ENCODE results near the gene STARD5. TPM values are rescaled to one million over a fixed set of nuclear protein-coding genes. Genes with fewer than 3 reads are reported as not detected.

Gene STARD5
- total RNA-seq, 2 experiments from 2014 or later, result 6.5 to 20.3 TPM

- intact Hi-C loops (cut with micrococcal nuclease; ENCODE audit: unreplicated experiment), result no loop called here
- no peak overlapping the region for H2AFZ ChIP-seq (ENCODE audit: low read length)
- H3K4me3 ChIP-seq (ENCODE audit: low read depth, low read length, poor library complexity, severe bottlenecking), result no peak overlapping the region
- H3K36me3 ChIP-seq (ENCODE audit: insufficient read depth, low read length), result no peaks in the 10 kb centered on the region
- BruUV-seq (replicated peaks), result no TSS peak
- TF ChIP-seq EZH2phosphoT487 (IDR thresholded peaks at IDR 0.05; ENCODE audit: borderline replicate concordance, low read depth, low read length) (no peak), CTCF (conservative IDR thresholded peaks at IDR 0.05; ENCODE audit: low read length) (no peak)
- no peaks in the 10 kb centered on the region for H3K79me2 ChIP-seq (ENCODE audit: insufficient read depth, low read depth, low read length)
- H3K4me2 ChIP-seq (ENCODE audit: low read length), result no peak overlapping the region
- DNase-seq (ENCODE audit: low spot score), result no peak
- no peaks in the 10 kb centered on the region for H3K9me3 ChIP-seq (ENCODE audit: low read length)
- no peaks in the 10 kb centered on the region for H4K20me1 ChIP-seq (ENCODE audit: insufficient read depth, low read length)
- H3K27ac ChIP-seq (ENCODE audit: low read depth, low read length, poor library complexity, severe bottlenecking), result no peak overlapping the region
- CTCF ChIA-PET (ENCODE audit: unreplicated experiment), result no interaction called here
- no peaks in the 10 kb centered on the region for H3K9me2 ChIP-seq (ENCODE audit: insufficient read depth, low read length)
- POLR2A ChIA-PET, result no interaction called here
- no peaks in the 10 kb centered on the region for H3K4me1 ChIP-seq (ENCODE audit: insufficient read depth, low read length, poor library complexity, severe bottlenecking)
These were observed 48.6 kb upstream of the STARD5 start for GRCh38 chr15:81372575-81372974.

- ChIA-PET CTCF (ENCODE audit: unreplicated experiment) (no interaction called here), POLR2A (no interaction called here)
- no TSS peak for BruUV-seq (replicated peaks)
- intact Hi-C loops (cut with micrococcal nuclease; ENCODE audit: unreplicated experiment), result no loop called here
- H3K9me3 ChIP-seq (ENCODE audit: low read length), result no peaks in the 10 kb centered on the region
- H3K9me2 ChIP-seq (ENCODE audit: insufficient read depth, low read length), result no peaks in the 10 kb centered on the region; the same call in 1 of the 2 replicates
- no peaks in the 10 kb centered on the region for H3K36me3 ChIP-seq (ENCODE audit: insufficient read depth, low read length)
- no peak overlapping the region for H3K27ac ChIP-seq (ENCODE audit: low read depth, low read length, poor library complexity, severe bottlenecking)
- H3K4me2 ChIP-seq (ENCODE audit: low read length), result no peak overlapping the region
- no peaks in the 10 kb centered on the region for H3K4me1 ChIP-seq (ENCODE audit: insufficient read depth, low read length, poor library complexity, severe bottlenecking)
- H3K4me3 ChIP-seq (ENCODE audit: low read depth, low read length, poor library complexity, severe bottlenecking), result no peak overlapping the region
- no peaks in the 10 kb centered on the region for H4K20me1 ChIP-seq (ENCODE audit: insufficient read depth, low read length)
- TF ChIP-seq EZH2phosphoT487 (IDR thresholded peaks at IDR 0.05; ENCODE audit: borderline replicate concordance, low read depth, low read length) (no peak), CTCF (conservative IDR thresholded peaks at IDR 0.05; ENCODE audit: low read length) (no peak)
- no peak for DNase-seq (ENCODE audit: low spot score)
- no peak overlapping the region for H2AFZ ChIP-seq (ENCODE audit: low read length)
- no peaks in the 10 kb centered on the region for H3K79me2 ChIP-seq (ENCODE audit: insufficient read depth, low read depth, low read length)
These were observed 40.0 kb upstream of the STARD5 start for GRCh38 chr15:81363718-81364500.

DNA sequence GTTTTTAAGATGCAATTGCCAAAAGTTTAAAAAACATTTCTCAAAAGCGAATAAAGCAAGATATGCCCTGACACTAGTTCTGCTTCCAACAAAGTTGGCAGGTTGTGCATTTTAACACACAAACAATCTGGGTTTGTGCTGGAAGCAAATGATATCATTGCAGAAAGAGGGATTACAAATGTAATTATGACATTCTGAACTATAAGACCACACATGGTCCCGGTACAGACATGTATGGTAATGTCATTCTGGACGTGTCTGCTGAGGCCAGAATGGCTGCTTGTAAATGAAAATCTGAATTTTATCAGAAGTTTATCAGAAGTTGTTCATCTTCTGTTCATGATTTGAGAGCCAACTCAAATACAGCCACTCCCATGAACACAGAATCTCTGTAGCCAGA lies 39.3 kb upstream of the STARD5 start:
- DNase-seq (ENCODE audit: low spot score), result no peak
- H2AFZ ChIP-seq (ENCODE audit: low read length), result no peak overlapping the region
- POLR2A ChIA-PET, result no interaction called here
- TF ChIP-seq EZH2phosphoT487 (IDR thresholded peaks at IDR 0.05; ENCODE audit: borderline replicate concordance, low read depth, low read length) (no peak), CTCF (conservative IDR thresholded peaks at IDR 0.05; ENCODE audit: low read length) (no peak)
- H3K9me3 ChIP-seq (ENCODE audit: low read length), result no peaks in the 10 kb centered on the region
- H3K4me3 ChIP-seq (ENCODE audit: low read depth, low read length, poor library complexity, severe bottlenecking), result no peak overlapping the region
- H3K4me2 ChIP-seq (ENCODE audit: low read length), result no peak overlapping the region
- H3K4me1 ChIP-seq (ENCODE audit: insufficient read depth, low read length, poor library complexity, severe bottlenecking), result no peaks in the 10 kb centered on the region
- intact Hi-C loops (cut with micrococcal nuclease; ENCODE audit: unreplicated experiment), result no loop called here
- BruUV-seq (replicated peaks), result no TSS peak
- H4K20me1 ChIP-seq (ENCODE audit: insufficient read depth, low read length), result no peaks in the 10 kb centered on the region
- H3K79me2 ChIP-seq (ENCODE audit: insufficient read depth, low read depth, low read length), result no peaks in the 10 kb centered on the region
- no peaks in the 10 kb centered on the region for H3K36me3 ChIP-seq (ENCODE audit: insufficient read depth, low read length)
- no peak overlapping the region for H3K27ac ChIP-seq (ENCODE audit: low read depth, low read length, poor library complexity, severe bottlenecking)
- no peaks in the 10 kb centered on the region; the same call in 1 of the 2 replicates for H3K9me2 ChIP-seq (ENCODE audit: insufficient read depth, low read length)
- CTCF ChIA-PET (ENCODE audit: unreplicated experiment), result no interaction called here
